Prostate gland (tissue), 2 donors: Measurements from ENCODE around the gene TNKS1BP1. TPM values are rescaled to one million over a fixed set of nuclear protein-coding genes. Genes with fewer than 3 reads are reported as not detected.

Experiments used
- DNase-seq: peaks from one replicate; pipeline ENCODE4 v3.0.0-alpha.2; 2019; ENCODE audit warnings: low spot score
- H3K27ac ChIP-seq, 2 donors: fragments of 200-600 bp; sonication (generic); 2 replicates each; pipeline ENCODE4 v1.5.1; 2017 to 2019
- H3K27me3 ChIP-seq: fragments of 200-600 bp; sonication (generic); replicated peaks from 2 replicates; pipeline ENCODE4 v1.5.1; 2019; ENCODE audit not compliant: insufficient read depth
- H3K36me3 ChIP-seq, 2 donors: fragments of 200-600 bp; sonication (generic); 1 replicate in 1 of 2; 2 replicates in 1 of 2; pipeline versions ENCODE4 v1.5.1 to v1.8.1; 2017 to 2019
- H3K4me1 ChIP-seq: fragments of 200-600 bp; sonication (generic); replicated peaks from 2 replicates; pipeline ENCODE4 v1.5.1; 2019
- H3K4me3 ChIP-seq, 2 donors: fragments of 200-600 bp; sonication (generic); 2 replicates each; pipeline ENCODE4 v1.5.1; 2017 to 2019
- H3K9me3 ChIP-seq: fragments of 200-600 bp; sonication (generic); 2 replicates; pipeline ENCODE4 v1.5.1; 2017
- POLR2A ChIP-seq: fragments of 450-650 bp; IDR thresholded peaks from one replicate; pipeline ENCODE4 v1.6.1; 2016; ENCODE audit warnings: antibody characterized with exemption, mild to moderate bottlenecking
- POLR2AphosphoS5 ChIP-seq: sonication (generic); formaldehyde crosslinking; IDR thresholded peaks from one replicate; pipeline ENCODE4 v1.6.1; 2017; ENCODE audit warnings: antibody characterized with exemption
- WGBS: methylation state at CpG from one replicate; pipeline ENCODE4 v1.1.5; 2018; 5-methylcytosine and 5-hydroxymethylcytosine counted together
- intact Hi-C: fragments of 100-400 bp; cut with DNase I; formaldehyde crosslinking; loops from one replicate; pipeline ENCODE4 v1.14.2; 2022
- total RNA-seq, 2 donors: library from RNA; depleted of rRNA; stranded (reverse); fragments of >200 nt; gene quantifications; one replicate each; pipeline ENCODE4 v1.1.0, GENCODE V29; 2016
- TF ChIP-seq, protein P1 (sequence below), 4 experiments: fragments of 200-600 bp in 2 of 4; fragments of 450-650 bp in 2 of 4; sonication (generic) in 2 of 4; IDR thresholded peaks; 1 replicate in 3 of 4; 2 replicates in 1 of 4; pipeline ENCODE4 v1.5.1; 2016 to 2019; ENCODE audit warnings: antibody characterized with exemption in 4 of 4, mild to moderate bottlenecking in 2 of 4, moderate library complexity in 2 of 4

TNKS1BP1 gene
- total RNA-seq, 2 donors from 2014 or later = 140 to 158 TPM

DNA sequence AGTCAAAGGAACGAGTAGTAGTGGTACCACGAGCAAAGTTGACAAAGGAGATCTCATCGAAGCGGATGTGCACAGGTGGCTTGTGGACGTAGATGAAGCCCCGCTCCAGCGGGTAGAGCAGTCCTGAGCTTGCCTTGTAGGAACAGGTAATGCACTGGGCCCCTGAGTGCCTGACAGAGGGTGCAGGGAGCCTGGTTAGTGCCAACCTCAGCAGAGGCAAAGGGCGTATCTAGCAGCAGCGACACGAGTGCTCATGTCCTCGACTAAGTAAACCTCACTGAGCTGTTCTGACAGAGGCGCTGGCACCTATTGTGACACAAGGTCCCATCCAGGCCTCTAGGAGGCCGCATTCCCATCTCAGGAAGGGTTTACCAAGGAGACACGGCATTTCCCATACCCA, 7.0 kb upstream of the TNKS1BP1 start:
- WGBS = 90% methylated on average over 14 of the region's 14 CpGs
- peaks cover 11 to 33% of the 10 kb centered on the region in 2 donors for H3K36me3 ChIP-seq
- TF ChIP-seq POLR2AphosphoS5 (no peak), POLR2A (no peak)
- TF ChIP-seq, protein P1, sequence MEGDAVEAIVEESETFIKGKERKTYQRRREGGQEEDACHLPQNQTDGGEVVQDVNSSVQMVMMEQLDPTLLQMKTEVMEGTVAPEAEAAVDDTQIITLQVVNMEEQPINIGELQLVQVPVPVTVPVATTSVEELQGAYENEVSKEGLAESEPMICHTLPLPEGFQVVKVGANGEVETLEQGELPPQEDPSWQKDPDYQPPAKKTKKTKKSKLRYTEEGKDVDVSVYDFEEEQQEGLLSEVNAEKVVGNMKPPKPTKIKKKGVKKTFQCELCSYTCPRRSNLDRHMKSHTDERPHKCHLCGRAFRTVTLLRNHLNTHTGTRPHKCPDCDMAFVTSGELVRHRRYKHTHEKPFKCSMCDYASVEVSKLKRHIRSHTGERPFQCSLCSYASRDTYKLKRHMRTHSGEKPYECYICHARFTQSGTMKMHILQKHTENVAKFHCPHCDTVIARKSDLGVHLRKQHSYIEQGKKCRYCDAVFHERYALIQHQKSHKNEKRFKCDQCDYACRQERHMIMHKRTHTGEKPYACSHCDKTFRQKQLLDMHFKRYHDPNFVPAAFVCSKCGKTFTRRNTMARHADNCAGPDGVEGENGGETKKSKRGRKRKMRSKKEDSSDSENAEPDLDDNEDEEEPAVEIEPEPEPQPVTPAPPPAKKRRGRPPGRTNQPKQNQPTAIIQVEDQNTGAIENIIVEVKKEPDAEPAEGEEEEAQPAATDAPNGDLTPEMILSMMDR (IDR thresholded peaks at IDR 0.05) = no peak

DNA sequence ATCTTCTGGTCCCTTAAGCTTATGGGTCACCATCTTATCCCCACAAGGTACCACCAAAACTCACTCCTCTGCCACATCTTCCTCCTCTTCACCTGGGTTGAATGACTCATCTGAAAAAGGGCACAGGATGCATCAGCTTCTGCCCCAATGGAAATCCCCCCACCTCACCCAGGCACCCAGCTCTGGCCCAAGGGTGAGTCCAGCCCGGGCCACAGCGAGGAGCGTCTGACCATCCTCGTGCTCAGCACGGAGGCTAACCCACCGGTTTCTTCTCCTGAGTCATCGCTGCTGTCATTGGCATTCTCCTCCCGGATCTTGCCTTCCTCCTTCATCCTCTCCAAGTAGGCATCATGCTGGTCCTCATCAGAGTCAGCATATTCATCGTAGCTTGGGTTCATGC, 5.3 kb upstream of the TNKS1BP1 start:
- Histone ChIP-seq H3K9me3 (no peaks in the 10 kb centered on the region), H3K4me1 (peaks cover 10% of the 10 kb centered on the region), H3K4me3 (no peak overlapping the region), H3K27me3 (no peaks in the 10 kb centered on the region), H3K27ac (no peak overlapping the region), H3K36me3 (peaks cover 11 to 33% of the 10 kb centered on the region in 2 donors)
- WGBS = 93% methylated on average over 9 of the region's 9 CpGs
- TF ChIP-seq POLR2AphosphoS5 (no peak), POLR2A (no peak)
- TF ChIP-seq, protein P1 (IDR thresholded peaks at IDR 0.05) = no peak
- intact Hi-C loops = loop anchor here (5.0 kb wide), 1 partner anchor 97 kb away; the partner anchor contains the start of gene SLC43A3
- DNase-seq = no peak

More for the DNA sequence above, 7.0 kb upstream of the TNKS1BP1 start:
- no peaks in the 10 kb centered on the region for H3K9me3 ChIP-seq
- no peaks in the 10 kb centered on the region for H3K4me1 ChIP-seq
- intact Hi-C loops = loop anchor here (5.0 kb wide), 1 partner anchor 96 kb away; the partner anchor contains the start of gene SLC43A3
- no peak overlapping the region for H3K4me3 ChIP-seq
- H3K27ac ChIP-seq = no peak overlapping the region
- DNase-seq = no peak
- H3K27me3 ChIP-seq = no peaks in the 10 kb centered on the region

DNA sequence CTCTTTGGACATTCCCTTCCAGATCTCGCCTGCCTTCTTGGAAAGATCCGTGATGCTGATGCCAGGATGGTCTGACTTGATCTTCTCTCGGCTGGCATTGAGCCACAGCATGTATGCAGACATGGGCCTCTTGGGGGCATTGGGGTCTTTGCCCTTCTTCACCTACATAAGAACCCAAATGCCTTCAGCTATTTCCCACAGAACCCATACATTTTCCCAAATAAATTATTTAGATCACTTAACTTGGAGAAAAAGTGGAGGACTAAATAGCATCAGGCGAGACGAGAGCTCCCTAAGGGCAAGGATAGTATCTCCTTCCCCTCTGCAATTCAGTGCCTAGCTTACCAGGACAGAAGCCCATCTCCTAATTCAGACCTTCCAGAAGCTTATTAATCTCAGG, 3.0 kb upstream of the TNKS1BP1 start:
- no peak for DNase-seq
- 94% methylated on average over 5 of the region's 5 CpGs for WGBS
- TF ChIP-seq POLR2AphosphoS5 (no peak), POLR2A (no peak)
- TF ChIP-seq, protein P1 (IDR thresholded peaks at IDR 0.05) = no peak
- H3K4me1 ChIP-seq = peaks cover 12% of the 10 kb centered on the region
- H3K27ac ChIP-seq = peak overlapping the region in 1 of 2 donors; percentile 37
- no peak overlapping the region for H3K4me3 ChIP-seq
- H3K9me3 ChIP-seq = no peaks in the 10 kb centered on the region
- intact Hi-C loops = loop anchor here (10.0 kb wide), 1 partner anchor 1247 kb away; the partner anchor contains the start of genes LPXN and ZFP91
- peaks cover 11 to 24% of the 10 kb centered on the region in 2 donors for H3K36me3 ChIP-seq
- no peaks in the 10 kb centered on the region for H3K27me3 ChIP-seq

DNA sequence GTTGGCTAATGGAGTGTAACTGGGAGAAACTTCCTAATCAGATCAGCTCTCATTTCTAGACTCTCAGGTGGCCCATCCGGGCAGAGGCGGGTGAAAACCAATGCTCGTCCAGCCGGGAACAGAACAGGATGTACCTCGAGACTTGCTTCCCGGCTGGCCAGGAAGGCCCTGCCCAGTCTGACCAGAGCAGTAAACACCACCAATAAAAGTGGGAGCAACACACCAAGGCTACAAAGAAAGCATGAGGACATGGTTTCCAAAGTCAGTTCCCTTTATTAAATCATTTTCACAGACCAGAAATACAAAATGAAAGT, 940 bp upstream of the TNKS1BP1 start:
- peaks cover 13% of the 10 kb centered on the region for H3K4me1 ChIP-seq
- H3K27ac ChIP-seq = peak overlapping the region; percentile 97 to 99
- H3K27me3 ChIP-seq = no peaks in the 10 kb centered on the region
- WGBS = 5% methylated on average over 6 of the region's 6 CpGs
- peak; percentile 79 for DNase-seq
- no peaks in the 10 kb centered on the region for H3K9me3 ChIP-seq
- H3K4me3 ChIP-seq = peak overlapping the region; percentile 81 to 94
- intact Hi-C loops = loop anchor here (10.0 kb wide), 1 partner anchor 1249 kb away; the partner anchor contains the start of genes LPXN and ZFP91
- TF ChIP-seq, protein P1 (IDR thresholded peaks at IDR 0.05) = no peak
- TF ChIP-seq POLR2AphosphoS5 (peak; percentile 77), POLR2A (peak; percentile 20)
- H3K36me3 ChIP-seq = peaks cover 5 to 8% of the 10 kb centered on the region in 2 donors
